Activated CD8-positive, alpha-beta memory T cell treated with anti-CD3 and anti-CD28 coated beads for 48 hours (primary cell): Measurements from ENCODE around the gene CUBN.
A peak's percentile ranks its signal among the peaks of the same experiment; 100 is the strongest.

Experiments used
- DNase-seq, 3 experiments: peaks; one replicate each; pipeline ENCODE4 v3.0.0-alpha.2; 2020; ENCODE audit warnings: low read depth in 2 of 3, low spot score in 2 of 3

CUBN gene

DNA sequence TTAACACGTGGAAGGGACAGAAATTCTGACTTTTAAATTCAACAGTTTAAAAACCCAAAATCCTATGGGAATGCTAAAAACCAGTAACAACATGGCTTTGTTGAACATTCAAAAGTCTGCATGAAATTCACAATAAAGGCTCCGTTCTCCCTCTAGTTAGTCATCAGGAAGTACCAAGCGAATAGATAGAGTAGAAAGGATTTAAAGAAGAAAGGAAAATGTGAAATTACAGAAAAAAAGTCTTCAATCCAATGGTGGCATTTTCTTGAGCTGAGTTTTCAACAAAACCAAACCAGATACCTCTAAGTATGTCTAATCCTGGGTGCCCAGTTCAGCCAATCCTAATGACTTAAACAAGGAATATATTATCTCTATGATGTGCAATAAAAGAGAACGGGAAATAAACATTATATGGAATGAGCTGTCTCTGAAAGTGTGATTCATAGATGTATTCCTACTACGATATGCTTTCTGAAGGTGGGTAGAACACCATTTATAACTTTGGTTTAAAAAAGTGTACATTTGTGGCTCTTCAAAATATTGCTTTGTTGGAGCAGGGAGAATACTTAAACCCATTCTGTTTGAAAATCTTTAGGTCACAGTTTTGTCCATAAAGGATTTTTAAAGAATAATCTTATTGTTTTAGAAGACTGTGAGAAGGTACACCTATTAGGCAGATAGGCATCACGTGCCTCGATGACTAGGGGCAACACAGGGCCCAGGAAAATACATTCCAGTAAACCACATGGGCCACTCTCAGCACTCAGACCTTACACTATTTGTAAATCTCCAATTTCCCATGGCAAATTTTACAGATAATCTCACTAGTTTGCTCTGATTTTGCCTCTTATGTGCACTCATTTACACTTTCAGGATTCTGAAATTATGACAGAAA, 87.7 kb downstream of the CUBN start:
- no peak for DNase-seq

DNA sequence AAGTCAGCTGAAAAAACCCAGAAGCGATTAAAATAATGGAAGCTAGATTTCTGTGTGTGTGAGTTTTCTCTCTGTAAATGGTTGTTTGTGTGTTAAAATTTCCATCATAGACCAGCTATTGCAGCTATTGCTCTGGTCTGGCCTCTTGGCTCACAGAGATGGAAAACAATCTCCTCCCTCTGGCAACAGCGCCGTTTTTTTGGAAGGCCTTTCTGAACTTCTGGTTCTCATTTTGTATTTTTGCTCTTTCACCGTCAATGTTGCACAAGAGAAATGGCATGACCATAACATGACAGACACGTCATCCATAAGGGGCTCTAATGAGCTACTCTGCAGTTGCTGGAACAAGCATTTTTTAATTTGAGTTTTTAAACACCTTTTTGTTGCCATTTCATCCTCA, 91.0 kb downstream of the CUBN start:
- DNase-seq: no peak

DNA sequence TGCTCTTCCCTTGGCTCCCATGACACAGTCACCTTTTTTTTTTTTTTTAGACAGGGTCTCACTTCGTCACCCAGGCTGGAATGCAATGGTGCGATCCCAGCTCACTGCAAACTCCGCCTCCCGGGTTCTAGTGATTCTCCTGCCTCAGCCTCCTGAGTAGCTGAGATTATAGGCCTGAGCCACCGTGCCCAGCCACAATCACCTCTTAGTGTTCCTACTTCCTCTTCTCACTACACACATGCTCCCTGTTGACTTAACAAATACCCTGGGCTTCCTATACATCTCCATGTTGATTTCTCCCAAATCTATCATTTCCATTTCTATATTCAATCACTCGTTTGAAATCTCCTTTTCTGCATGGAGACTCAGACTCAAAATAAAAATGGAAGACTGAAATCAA, 91.7 kb downstream of the CUBN start:
- no peak for DNase-seq

DNA sequence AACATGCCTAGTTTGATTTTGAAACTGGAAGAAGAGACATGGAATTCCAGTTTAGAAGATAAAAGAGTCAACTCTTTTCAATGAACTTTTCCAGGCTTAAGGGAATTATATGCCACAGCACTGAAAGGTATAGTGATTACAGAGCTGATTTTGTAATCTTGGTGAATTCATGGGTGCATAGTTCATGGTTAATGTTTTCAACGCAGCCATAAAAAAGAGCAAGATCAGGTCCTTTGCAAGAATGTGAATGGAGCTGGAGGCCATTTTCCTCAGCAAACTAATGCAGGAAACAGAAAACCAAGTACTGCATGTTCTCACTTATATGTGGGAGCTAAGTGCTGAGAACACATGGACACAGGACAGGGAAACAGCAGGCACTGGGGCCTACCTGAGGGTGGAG, 94.2 kb downstream of the CUBN start:
- DNase-seq: no peak

DNA sequence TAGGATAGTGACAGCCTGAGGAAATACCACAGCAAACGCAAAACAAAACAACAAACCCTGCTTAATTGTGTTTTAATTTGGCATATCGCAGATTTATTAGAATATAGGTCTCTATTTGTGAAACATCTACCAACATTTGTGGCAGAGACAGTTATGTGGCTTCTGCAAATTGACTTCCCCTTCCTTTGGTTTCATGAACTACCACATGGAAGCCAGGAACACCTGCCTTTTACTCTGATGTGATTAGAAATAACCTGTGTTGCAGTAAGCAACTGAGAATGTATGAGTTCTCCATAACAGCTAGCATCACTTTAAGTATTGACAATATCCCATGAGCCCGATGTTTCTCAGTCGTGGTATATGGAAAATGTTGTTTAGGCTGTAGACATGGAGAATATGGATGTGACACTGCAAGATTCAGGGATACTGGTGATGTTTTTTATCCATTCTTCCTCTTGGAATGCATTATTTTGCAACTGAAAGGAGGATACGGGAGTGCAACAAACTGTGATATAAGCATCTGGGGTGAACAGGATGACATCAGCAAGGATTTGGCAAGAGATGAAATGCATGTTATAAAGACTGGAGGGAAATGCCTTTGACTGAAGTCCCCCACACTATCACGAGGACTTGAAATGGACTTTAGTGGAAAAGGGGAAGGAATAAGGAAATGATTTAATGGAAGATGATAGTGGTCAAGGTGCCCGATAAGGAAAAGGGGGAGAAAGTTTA, 95.9 kb downstream of the CUBN start:
- no peak for DNase-seq

DNA sequence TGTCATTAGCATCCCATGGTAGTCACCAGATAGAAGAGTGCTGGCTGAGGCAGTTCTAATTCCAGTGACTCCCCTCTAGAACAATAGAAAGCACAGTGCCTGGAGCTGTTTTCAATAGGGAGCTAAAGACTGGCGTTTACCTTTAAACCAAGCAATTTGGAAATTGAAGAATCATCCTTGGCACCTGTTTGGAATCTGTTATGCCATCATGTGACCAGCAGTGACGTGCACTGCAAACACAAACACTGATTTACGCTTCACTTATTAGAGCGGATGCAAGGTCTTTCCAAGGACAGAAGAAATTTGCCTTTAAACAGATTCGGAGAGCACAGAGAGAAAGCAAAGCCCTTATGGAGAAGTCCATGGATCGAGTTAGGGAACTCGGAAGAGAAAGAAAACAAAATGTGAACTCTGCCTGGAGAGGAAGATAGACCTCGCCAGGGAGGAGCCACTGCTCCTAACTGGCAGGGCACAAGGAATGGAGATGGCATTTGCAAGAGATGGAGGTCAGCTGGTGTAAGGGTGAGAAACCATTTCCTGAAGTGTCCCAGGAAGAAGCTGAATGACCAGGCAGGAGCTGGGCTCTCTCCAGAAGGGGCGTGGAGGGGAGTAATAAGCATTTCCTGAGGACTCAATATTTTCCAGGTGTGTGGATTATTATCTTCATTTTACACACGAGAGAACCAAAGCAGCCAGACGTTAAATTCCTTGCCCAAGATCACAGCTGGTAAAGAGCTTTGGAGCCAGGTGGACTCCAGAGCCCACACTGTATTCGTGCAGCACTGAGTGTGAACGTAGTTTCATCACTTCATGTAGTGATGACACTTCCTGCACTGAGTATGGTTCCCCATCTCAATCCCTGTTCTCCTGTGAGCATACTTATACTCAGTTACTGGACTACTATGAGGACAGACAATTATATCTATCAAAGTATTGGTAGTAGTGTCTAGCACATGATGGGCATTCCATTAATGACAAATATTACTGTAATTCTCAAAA, 97.7 kb downstream of the CUBN start:
- no peak for DNase-seq

DNA sequence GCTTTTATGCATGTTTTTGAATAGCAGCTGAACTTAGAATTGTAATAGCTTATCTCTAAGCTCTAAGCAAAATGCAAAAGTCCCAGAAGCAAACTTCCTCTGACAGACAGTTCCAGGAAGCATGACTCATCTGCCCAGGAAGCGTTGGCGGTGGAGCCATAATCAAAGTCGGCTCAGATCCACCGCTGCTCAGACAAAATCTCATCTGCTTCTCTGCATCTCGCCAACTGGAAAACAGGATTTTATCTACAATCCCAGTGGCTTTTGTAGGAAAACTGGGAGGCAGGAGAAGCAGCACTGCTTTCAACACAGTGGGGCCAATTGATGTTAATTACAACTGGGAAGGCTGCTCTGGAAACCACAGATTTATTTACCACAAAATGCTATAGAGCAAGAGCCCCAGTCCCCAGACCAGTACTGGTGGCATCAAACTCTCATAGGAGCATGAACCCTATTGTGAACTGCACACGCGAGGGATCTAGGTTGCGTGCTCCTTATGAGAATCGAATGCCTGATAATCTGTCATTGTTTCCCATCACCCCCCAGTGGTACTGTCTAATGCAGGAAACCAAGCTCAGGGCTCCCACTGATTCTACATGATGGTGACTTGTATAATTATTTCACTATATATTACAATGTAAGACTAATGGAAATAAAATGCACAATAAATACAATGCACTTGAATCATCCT, 99.9 kb downstream of the CUBN start:
- DNase-seq: peak; percentile 37 to 57 (median 53)

DNA sequence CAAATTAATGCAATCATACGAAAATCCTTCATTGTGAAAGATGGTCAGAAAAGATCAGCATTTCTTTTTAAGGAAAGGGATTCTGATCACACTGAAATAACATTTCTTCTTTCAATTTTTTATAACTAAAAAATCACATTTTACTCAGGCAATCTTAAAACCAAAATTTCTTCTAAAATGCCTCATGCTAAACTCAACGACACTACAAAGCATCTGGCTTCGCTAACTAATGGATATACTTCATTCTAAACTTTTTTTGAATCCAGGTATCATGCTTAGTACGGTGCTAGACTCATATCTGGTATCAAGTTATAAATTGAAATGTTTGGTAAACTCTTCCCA, 100.4 kb downstream of the CUBN start:
- DNase-seq: no peak

DNA sequence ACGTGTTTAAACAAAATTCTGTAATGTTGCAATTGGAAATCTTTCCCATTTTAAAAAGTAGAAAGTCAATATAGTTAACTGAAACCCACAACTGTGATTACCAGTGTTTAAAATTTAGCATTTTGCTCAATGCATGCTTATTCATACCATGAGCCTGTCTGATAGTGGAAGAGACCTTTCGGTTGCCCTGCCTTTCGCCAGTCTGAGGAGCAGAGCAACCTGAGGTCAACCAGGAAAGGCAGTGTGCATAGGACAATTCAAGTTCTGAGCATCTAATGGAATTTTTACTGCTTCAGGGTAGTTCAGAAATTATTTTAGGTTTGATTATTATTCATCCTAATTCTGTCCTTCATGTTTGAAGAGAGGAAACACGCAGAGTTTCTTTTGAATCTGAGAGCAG, 100.8 kb downstream of the CUBN start:
- DNase-seq: no peak

DNA sequence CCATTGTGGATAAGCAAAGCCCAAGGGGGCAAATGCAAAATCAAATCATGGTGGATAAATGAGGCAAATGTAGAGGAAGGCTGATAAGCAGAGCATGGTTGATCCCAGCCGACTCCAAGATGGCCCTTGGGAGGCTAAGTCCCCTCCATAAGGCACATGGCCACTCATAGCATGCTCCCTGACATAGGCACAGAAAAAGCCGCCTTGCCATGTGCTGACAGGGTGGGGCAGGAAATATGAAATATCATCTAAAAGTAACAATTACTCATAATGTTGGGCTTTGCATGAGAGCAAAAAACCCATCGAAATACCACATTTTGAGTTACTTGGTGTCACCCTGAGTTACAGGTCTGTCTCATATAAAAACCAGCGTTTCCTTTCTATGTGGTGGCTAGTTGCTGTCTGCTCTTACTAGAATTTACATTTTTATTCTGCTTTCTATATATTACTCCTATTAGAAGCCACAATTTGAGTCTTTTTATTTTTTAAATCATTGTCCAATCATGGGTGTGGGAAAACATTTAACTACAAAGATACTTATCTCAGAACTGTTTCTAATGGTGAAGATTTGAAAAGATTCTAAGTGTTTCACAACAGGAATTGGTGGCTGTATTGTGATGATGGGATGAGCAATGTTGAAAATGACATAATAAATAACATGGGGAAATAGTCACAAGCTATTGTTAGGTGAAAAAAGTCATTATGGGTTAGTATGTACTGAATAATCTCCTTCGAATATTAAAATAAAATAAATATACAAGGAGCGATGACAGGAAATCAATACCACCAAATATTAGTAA, 102.7 kb downstream of the CUBN start:
- peak in 2 of 3 experiments; percentile 26 to 47 for DNase-seq

DNA sequence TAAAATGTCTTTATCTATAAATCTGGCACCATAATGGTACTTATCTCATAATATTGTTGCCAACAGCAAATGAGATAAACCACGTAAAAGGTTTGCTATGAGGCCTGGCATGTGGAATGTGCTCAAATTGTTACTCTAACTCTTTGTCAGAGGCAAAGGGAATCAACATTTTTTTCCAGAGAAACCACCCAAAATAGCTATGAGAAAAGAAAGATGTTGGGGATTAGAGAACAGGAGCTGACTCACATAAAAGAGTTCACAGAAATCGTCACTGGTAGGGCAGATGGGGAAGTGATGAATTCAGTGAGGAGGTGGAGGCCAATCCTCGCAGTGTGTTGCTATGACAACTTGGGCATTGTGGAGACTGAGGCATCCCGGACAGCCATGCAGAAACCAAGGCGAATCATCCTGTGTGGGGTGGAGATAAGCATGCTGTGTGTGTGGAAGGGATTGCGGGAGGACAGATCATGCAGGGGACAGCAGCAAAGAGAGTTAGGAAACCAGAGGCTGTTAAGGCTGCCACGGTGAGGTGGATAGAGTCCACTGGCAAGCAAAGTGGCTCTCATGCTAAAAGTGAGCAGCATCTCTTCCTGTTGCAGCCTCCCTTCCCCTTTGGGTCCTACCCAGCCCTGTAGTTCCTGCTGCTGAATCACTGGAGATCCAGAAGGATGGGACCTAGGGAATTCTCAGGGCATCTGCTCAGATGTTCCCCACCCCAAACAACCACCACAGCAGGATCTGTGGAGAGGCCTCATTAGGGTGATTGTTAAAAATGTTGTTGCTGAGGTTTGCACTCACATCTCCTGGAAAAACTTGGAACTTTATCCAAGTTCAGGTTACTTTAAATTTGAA, 103.9 kb downstream of the CUBN start:
- peak in 2 of 3 experiments; percentile 44 to 61 for DNase-seq

DNA sequence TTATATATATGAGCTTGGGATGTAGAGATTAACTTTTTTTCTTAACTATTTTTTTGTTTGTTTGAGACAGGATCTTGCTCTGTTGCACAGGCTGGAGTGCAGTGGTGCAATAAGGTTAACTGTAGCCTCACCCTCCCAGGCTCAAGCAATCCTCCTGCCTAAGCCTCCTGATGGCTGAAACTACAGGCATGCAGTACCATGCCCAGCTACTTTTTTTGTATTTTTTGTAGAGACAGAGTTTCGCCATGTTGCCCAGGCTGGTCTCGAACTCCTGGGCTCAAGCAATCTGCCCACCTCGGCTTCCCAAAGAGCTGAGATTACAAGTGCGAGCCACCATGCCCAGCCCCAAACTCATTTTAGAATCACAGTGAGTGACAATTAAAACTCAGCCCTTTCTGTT, 105.2 kb downstream of the CUBN start:
- no peak for DNase-seq

DNA sequence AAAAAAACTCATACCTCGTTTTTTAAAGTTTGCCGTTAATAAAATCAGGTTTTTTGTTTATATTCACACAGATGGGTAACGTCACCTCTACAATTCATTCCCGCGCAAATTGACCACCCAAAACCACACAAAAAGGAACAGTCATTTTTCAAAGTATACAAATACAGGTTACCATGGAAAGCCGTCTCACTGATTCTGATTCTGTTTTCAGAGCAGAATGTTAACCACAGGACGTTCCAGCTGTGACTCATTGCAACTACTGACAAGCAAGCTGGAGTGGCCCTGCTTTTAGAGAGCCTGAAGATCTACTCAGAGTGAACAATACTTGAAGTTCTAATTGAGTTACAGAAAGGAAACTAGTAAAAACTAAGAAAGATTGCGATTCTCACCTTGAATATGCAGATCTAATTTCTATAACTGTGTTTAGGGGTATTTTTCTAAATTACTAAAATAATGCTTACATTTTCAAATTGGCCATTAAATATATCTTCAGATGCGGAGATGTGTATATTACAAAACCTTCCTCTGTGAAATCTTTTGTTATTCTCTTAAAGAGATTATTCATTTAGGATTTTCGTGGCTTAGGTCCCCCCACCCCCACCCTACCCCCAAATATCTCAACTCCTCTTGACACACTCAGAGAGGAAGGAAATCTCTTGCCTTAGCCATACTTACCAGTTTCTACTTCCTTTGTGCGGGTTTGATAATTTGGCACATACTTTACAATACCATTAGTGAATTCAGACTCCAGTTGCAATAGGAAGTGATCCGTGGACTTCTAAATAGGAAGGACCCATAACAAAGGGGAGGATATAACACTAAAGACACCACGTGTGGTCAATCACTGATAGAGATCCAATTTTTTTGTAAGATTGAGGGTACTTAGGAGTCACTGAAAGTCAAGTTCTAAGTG, 106.0 kb downstream of the CUBN start:
- peak in 2 of 3 experiments; percentile 38 to 44 for DNase-seq

DNA sequence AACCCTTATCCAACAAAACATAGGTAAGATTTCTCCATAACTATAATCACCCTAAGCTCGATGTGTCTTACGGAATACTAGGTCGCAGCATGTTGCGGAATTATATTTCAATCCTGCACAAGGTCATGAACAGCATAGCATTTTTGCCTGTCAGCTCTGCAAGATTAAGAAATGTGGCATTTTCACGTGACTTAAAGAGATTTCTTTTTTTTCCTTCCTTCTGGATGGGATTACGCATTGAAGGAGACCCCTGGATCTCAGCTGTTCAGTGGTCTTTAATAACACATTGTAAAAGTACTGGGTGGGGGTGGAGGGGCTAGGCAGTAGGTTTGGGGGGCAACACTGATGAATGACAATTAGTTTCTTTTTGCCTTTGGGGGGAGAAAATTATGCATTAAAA, 106.7 kb downstream of the CUBN start:
- no peak for DNase-seq

DNA sequence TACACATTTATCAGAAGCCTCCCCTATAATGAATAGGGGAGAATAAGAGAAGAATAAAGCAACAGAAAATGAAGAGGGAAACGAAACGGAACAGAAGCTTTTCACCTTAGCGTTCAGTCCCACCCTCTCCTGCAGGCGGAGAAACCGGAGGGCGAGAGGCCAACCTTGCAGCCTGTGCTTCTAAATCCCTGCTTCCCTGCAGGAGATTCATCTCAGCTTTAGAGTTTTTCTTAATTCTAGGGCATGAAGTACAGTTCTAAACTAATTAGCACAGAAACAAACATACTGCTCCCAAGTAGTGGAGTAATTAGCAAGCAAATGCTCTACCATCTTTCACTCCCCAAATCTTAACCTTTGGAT, 107.2 kb downstream of the CUBN start:
- DNase-seq: no peak

DNA sequence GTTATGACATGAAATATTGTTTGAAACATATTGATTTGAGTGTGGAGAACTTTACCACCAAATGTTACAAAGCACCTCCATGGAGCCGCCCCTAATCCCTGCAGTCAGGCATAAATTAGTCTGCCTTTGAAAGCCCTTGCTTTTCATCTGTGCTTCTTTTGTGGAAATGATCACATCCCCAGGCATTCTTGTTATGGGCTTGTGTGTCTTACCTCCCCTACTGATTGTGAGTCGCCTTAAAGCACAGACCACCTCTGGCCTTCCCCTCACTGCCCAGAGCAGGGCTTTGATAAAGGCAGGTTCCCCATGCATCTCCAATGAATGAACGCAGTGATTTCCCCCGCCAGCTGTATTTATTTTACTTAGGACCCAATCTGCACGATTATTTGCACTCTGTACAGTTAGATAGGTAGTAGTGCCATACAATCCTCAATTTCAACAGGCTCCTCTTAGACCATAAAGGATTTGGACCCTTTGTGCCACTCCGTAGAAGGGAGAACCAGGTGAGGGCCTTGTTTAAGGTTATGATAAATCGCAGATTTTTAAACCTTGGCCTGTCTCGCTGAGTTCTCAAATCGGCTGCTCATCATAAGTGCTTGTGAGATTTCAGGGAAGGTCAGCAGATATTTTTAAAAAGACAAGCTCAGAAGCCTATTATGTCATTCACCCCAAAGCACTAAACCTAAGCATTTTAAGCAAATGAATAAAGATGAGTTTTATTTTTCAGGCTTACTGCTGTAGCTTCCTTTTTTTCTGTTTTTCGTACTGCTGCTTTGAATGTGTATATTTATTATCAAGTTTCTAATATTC, 107.8 kb downstream of the CUBN start:
- DNase-seq: no peak

DNA sequence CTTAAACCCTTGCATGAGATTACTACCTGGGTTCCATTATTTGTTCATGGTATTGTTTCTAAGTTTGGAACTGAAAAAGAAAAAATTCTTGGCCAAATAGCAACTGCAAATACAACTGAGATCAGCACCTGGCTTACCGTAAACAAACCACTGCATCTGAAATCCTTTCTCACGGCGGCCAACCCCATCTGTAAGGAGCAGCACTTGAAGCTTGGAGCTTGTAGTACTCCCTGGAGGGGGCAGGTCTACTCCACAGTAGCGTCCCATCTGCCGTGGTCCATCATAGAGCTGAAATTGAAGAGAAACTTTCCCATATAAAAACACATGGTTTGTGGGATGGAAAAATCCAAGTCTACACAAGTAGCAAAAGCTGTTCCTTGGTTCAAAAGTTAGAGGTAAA, 109.9 kb downstream of the CUBN start:
- DNase-seq: no peak
